ENCODE data around the gene ZNF124.

DNA sequence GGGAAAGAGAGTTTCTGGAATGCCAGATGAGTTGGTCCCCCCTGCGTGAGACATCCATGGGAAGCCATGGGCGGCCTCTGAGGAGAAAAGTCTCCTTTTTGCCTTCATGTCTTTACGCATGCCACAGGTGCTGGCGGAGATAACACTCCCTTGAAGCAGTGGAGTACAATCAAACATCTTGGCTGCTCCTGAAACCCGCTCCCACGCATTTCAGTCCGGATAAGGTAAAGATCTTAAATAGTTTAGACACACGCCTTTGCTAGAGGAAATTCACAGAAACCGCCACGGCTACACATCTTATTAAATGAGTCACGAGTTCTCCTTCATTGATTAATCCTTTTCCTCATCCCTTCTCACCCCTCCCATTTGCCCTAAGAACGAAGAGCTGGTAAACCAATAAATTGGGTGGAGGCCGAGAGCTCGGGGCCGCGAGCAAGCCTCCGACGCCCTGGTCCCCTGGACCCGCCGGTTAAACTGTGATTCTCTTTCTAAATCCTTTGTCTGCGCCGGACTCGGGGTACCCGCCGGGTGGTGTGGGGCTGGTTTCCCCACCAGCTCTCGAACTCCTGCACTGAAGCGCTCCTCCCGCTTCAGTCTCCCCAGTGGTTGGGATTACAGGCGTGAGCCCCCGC lies 61.1 kb downstream of the ZNF124 start:
- TF ChIP-seq, protein P1, sequence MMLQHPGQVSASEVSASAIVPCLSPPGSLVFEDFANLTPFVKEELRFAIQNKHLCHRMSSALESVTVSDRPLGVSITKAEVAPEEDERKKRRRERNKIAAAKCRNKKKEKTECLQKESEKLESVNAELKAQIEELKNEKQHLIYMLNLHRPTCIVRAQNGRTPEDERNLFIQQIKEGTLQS (IDR thresholded peaks at IDR 0.05; ENCODE audit: insufficient read depth, low read depth, low read length): no peak
- TF ChIP-seq POLR2A (IDR thresholded peaks at IDR 0.05; ENCODE audit: control extremely low read depth in 1 of 2, low read depth in 2 of 2, low read length in 2 of 2) (no peak; a peak in 1 of 3 replicates), SIN3A (conservative IDR thresholded peaks at IDR 0.05 in 1 of 2, IDR thresholded peaks at IDR 0.05 in 1 of 2; ENCODE audit: low read depth in 1 of 2, low read length in 2 of 2) (no peak), POLR2AphosphoS5 (IDR thresholded peaks at IDR 0.05; ENCODE audit: low read depth, low read length) (no peak), RBBP5 (IDR thresholded peaks at IDR 0.05; ENCODE audit: borderline replicate concordance, low read depth, low read length) (no peak), ASH2L (IDR thresholded peaks at IDR 0.05; ENCODE audit: low read length) (no peak)
- TF ChIP-seq, protein P2, sequence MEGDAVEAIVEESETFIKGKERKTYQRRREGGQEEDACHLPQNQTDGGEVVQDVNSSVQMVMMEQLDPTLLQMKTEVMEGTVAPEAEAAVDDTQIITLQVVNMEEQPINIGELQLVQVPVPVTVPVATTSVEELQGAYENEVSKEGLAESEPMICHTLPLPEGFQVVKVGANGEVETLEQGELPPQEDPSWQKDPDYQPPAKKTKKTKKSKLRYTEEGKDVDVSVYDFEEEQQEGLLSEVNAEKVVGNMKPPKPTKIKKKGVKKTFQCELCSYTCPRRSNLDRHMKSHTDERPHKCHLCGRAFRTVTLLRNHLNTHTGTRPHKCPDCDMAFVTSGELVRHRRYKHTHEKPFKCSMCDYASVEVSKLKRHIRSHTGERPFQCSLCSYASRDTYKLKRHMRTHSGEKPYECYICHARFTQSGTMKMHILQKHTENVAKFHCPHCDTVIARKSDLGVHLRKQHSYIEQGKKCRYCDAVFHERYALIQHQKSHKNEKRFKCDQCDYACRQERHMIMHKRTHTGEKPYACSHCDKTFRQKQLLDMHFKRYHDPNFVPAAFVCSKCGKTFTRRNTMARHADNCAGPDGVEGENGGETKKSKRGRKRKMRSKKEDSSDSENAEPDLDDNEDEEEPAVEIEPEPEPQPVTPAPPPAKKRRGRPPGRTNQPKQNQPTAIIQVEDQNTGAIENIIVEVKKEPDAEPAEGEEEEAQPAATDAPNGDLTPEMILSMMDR (IDR thresholded peaks at IDR 0.05; ENCODE audit: control extremely low read depth in 1 of 3, insufficient read depth in 1 of 3, low read depth in 1 of 3, low read length in 3 of 3): no peak
